Endothelial cell of umbilical vein (primary cell): ENCODE measurements around the gene PARD3B.

Source experiments
- CTCF ChIP-seq, 2 donors: IDR thresholded peaks; 1 replicate in 1 of 2; 2 replicates in 1 of 2; pipeline ENCODE4 v1.5.1; 2011; ENCODE audit warnings: low read length in 2 of 2, mild to moderate bottlenecking in 2 of 2, moderate library complexity in 2 of 2, control low read depth in 1 of 2, inconsistent platforms in 1 of 2, low read depth in 1 of 2; ENCODE audit not compliant: insufficient read depth in 1 of 2; ENCODE audit errors: extremely low read depth in 1 of 2
- EZH2 ChIP-seq: IDR thresholded peaks from 2 replicates; pipeline ENCODE4 v1.6.1; 2012; ENCODE audit warnings: borderline replicate concordance, low read depth, mild to moderate bottlenecking, moderate library complexity, low read length, inconsistent platforms; ENCODE audit not compliant: severe bottlenecking
- GATA2 ChIP-seq: IDR thresholded peaks from 2 replicates; pipeline ENCODE4 v1.7.0; 2011; ENCODE audit warnings: low read depth, mild to moderate bottlenecking, moderate library complexity, mixed read lengths, low read length; ENCODE audit not compliant: insufficient read length, insufficient read depth
- POLR2A ChIP-seq: IDR thresholded peaks from 2 replicates; pipeline ENCODE4 v1.6.1; 2012; ENCODE audit warnings: low read depth, mild to moderate bottlenecking, control low read depth, low read length
- POLR2AphosphoS5 ChIP-seq: IDR thresholded peaks from 2 replicates; pipeline ENCODE4 v1.6.1; 2012; ENCODE audit warnings: low read depth, mild to moderate bottlenecking, control low read depth, low read length, moderate library complexity; ENCODE audit not compliant: insufficient read depth
- TF ChIP-seq, protein P1 (sequence below): IDR thresholded peaks from 2 replicates; pipeline ENCODE4 v1.6.1; 2011; ENCODE audit not compliant: insufficient read depth, insufficient read length

GRCh38 chr2:205386109-205386508 lies 840.8 kb downstream of the PARD3B start:
- TF ChIP-seq CTCF (IDR thresholded peaks at IDR 0.05; ENCODE audit: extremely low read depth in 1 of 2, insufficient read depth in 1 of 2, low read depth in 1 of 2, low read length in 2 of 2): no peak
- no peak for TF ChIP-seq POLR2A
- TF ChIP-seq EZH2: no peak
- TF ChIP-seq GATA2: no peak
- no peak for TF ChIP-seq POLR2AphosphoS5
- TF ChIP-seq, protein P1, sequence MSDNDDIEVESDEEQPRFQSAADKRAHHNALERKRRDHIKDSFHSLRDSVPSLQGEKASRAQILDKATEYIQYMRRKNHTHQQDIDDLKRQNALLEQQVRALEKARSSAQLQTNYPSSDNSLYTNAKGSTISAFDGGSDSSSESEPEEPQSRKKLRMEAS: no peak
